Hepatocyte (in vitro differentiated cells): Measurements from ENCODE around the gene DNAH9. TPM values are rescaled to one million over a fixed set of nuclear protein-coding genes. Genes with fewer than 3 reads are reported as not detected.
"Not testable (repeated sequence)": the region's sequence is repeated elsewhere in the genome, so short reads cannot be mapped to it uniquely, and the experiment has no call there.

Experiments used
- DNase-seq: peaks from one replicate; pipeline ENCODE4 v3.0.0-alpha.2; 2016; ENCODE audit warnings: low spot score
- H2AFZ ChIP-seq: fragments of 200-600 bp; sonication (generic); 2 replicates; pipeline ENCODE4 v1.6.0; 2016; ENCODE audit warnings: antibody characterized with exemption, mild to moderate bottlenecking
- H3K27ac ChIP-seq: fragments of 200-600 bp; sonication (generic); 2 replicates; pipeline ENCODE4 v1.5.1; 2016; ENCODE audit warnings: mild to moderate bottlenecking
- H3K27me3 ChIP-seq: fragments of 200-600 bp; sonication (generic); 2 replicates; pipeline ENCODE4 v1.6.1; 2016
- H3K36me3 ChIP-seq: fragments of 200-600 bp; sonication (generic); replicated peaks from 2 replicates; pipeline ENCODE4 v1.5.1; 2016; ENCODE audit warnings: low read depth; ENCODE audit not compliant: insufficient read depth
- H3K4me1 ChIP-seq: fragments of 200-600 bp; sonication (generic); 2 replicates; pipeline ENCODE4 v1.5.1; 2016; ENCODE audit warnings: mild to moderate bottlenecking, moderate library complexity; ENCODE audit not compliant: insufficient read depth
- H3K4me2 ChIP-seq: fragments of 200-600 bp; sonication (generic); 2 replicates; pipeline ENCODE4 v1.6.0; 2016
- H3K4me3 ChIP-seq: fragments of 200-600 bp; sonication (generic); 2 replicates; pipeline ENCODE4 v1.5.1; 2016; ENCODE audit warnings: mild to moderate bottlenecking
- H3K79me2 ChIP-seq: fragments of 200-600 bp; sonication (generic); 2 replicates; pipeline ENCODE4 v1.6.0; 2017; ENCODE audit warnings: mild to moderate bottlenecking
- H3K9me2 ChIP-seq: fragments of 200-600 bp; sonication (generic); replicated peaks from 2 replicates; pipeline ENCODE4 v1.6.0; 2017; ENCODE audit warnings: mild to moderate bottlenecking; ENCODE audit not compliant: insufficient read depth
- H3K9me3 ChIP-seq: fragments of 200-600 bp; sonication (generic); 2 replicates; pipeline ENCODE4 v1.5.1; 2016; ENCODE audit warnings: low read depth, mild to moderate bottlenecking
- H4K20me1 ChIP-seq: fragments of 200-600 bp; sonication (generic); 2 replicates; pipeline ENCODE4 v1.6.0; 2016; ENCODE audit warnings: mild to moderate bottlenecking; ENCODE audit not compliant: insufficient read depth, poor library complexity, severe bottlenecking
- CTCF ChIP-seq: fragments of 200-600 bp; sonication (generic); IDR thresholded peaks from 2 replicates; pipeline ENCODE4 v1.5.1; 2016; ENCODE audit warnings: antibody characterized with exemption, mild to moderate bottlenecking; ENCODE audit not compliant: poor library complexity
- EZH2 ChIP-seq: fragments of 200-600 bp; sonication (generic); IDR thresholded peaks from 2 replicates; pipeline ENCODE4 v1.6.1; 2016; ENCODE audit warnings: antibody characterized with exemption, mild to moderate bottlenecking, borderline replicate concordance
- EZH2phosphoT487 ChIP-seq: fragments of 200-600 bp; sonication (generic); IDR thresholded peaks from one replicate; pipeline ENCODE4 v1.6.1; 2018; ENCODE audit warnings: antibody characterized with exemption, mild to moderate bottlenecking, low read depth, moderate library complexity; ENCODE audit not compliant: unreplicated experiment, severe bottlenecking
- WGBS: methylation state at CpG from one replicate; pipeline ENCODE4 v1.1.6; 2016; ENCODE audit warnings: low lambda C conversion rate; ENCODE audit errors: missing lambda C conversion rate; 5-methylcytosine and 5-hydroxymethylcytosine counted together
- polyA plus RNA-seq: library from polyadenylated mRNA; unstranded; fragments of >200 nt; fragmentation: Nextera tagmentation; extraction: Ambion mirVana; gene quantifications from 2 replicates; pipeline ENCODE4 v1.2.1, GENCODE V29; 2016
- total RNA-seq: library from RNA; depleted of rRNA; stranded (reverse); fragments of >200 nt; gene quantifications from 2 replicates; pipeline ENCODE4 v1.2.3, GENCODE V29; 2014

DNAH9 gene
- total and polyA plus RNA-seq, 2 experiments from 2014 or later, result 1.2 to 2.7 TPM

- Histone ChIP-seq H3K4me2 (no peak overlapping the region), H3K4me3 (no peak overlapping the region), H3K27me3 (no peaks in the 10 kb centered on the region), H3K9me2 (no peaks in the 10 kb centered on the region), H3K36me3 (no peaks in the 10 kb centered on the region), H2AFZ (no peak overlapping the region), H3K79me2 (no peaks in the 10 kb centered on the region), H3K9me3 (peaks cover 9% of the 10 kb centered on the region), H3K4me1 (no peaks in the 10 kb centered on the region), H4K20me1 (no peaks in the 10 kb centered on the region), H3K27ac (no peak overlapping the region)
- TF ChIP-seq EZH2phosphoT487, result no peak
- no peak for TF ChIP-seq EZH2
- no peak for TF ChIP-seq CTCF
- WGBS, result 100% methylated on average over 3 of the region's 3 CpGs
- DNase-seq, result no peak
Measured at GRCh38 chr17:11952610-11953009, 354.3 kb downstream of the DNAH9 start.

GRCh38 chr17:11953924-11954323 is 355.7 kb downstream of the DNAH9 start:
- DNase-seq, result no peak
- WGBS, result 96% methylated on average over 1 of the region's 1 CpG
- Histone ChIP-seq H3K4me2 (no peak overlapping the region), H3K4me3 (no peak overlapping the region), H3K9me2 (no peaks in the 10 kb centered on the region), H3K27ac (no peak overlapping the region), H3K9me3 (peaks cover 9% of the 10 kb centered on the region), H3K4me1 (no peaks in the 10 kb centered on the region), H3K27me3 (no peaks in the 10 kb centered on the region), H4K20me1 (no peaks in the 10 kb centered on the region), H2AFZ (no peak overlapping the region), H3K79me2 (no peaks in the 10 kb centered on the region), H3K36me3 (no peaks in the 10 kb centered on the region)
- TF ChIP-seq EZH2phosphoT487, result no peak

- H2AFZ ChIP-seq, result no peak overlapping the region
- peaks cover 9% of the 10 kb centered on the region for H3K9me3 ChIP-seq
- no peak for DNase-seq
- no peaks in the 10 kb centered on the region for H3K4me1 ChIP-seq
- no peaks in the 10 kb centered on the region for H3K79me2 ChIP-seq
- no peak overlapping the region for H3K4me3 ChIP-seq
- H3K36me3 ChIP-seq, result no peaks in the 10 kb centered on the region
- no peak for TF ChIP-seq EZH2phosphoT487
- TF ChIP-seq EZH2, result no peak
- TF ChIP-seq CTCF, result no peak
- H3K4me2 ChIP-seq, result no peak overlapping the region
- H3K27ac ChIP-seq, result no peak overlapping the region
- no peaks in the 10 kb centered on the region for H3K27me3 ChIP-seq
- no peaks in the 10 kb centered on the region for H4K20me1 ChIP-seq
- H3K9me2 ChIP-seq, result no peaks in the 10 kb centered on the region
Measured at GRCh38 chr17:11954936-11955335, 356.7 kb downstream of the DNAH9 start.

- H3K9me2 ChIP-seq, result no peaks in the 10 kb centered on the region
- no peaks in the 10 kb centered on the region for H3K27me3 ChIP-seq
- H3K79me2 ChIP-seq, result no peaks in the 10 kb centered on the region
- H2AFZ ChIP-seq, result no peak overlapping the region
- no peaks in the 10 kb centered on the region for H3K36me3 ChIP-seq
- no peaks in the 10 kb centered on the region for H3K4me1 ChIP-seq
- 93% methylated on average over 2 of the region's 2 CpGs for WGBS
- TF ChIP-seq EZH2phosphoT487, result no peak
- TF ChIP-seq CTCF, result no peak
- TF ChIP-seq EZH2, result no peak
- DNase-seq, result no peak
- peaks cover 6% of the 10 kb centered on the region for H3K9me3 ChIP-seq
- no peaks in the 10 kb centered on the region for H4K20me1 ChIP-seq
- H3K4me3 ChIP-seq, result no peak overlapping the region
- H3K4me2 ChIP-seq, result no peak overlapping the region
- H3K27ac ChIP-seq, result no peak overlapping the region
Measured at GRCh38 chr17:11969565-11969964, 371.3 kb downstream of the DNAH9 start.

GRCh38 chr17:11972741-11973140 is 374.5 kb downstream of the DNAH9 start:
- H4K20me1 ChIP-seq, H3K27me3 ChIP-seq, DNase-seq, H3K27ac ChIP-seq, H3K36me3 ChIP-seq, H3K4me3 ChIP-seq, H3K79me2 ChIP-seq, H3K4me1 ChIP-seq, H3K9me3 ChIP-seq, H3K9me2 ChIP-seq, H2AFZ ChIP-seq, H3K4me2 ChIP-seq: not testable (repeated sequence)
- WGBS, result 96% methylated on average over 10 of the region's 19 CpGs
